CD1c-positive myeloid dendritic cell (primary cell): Measurements from ENCODE around the gene LRPPRC.

Source experiments
- DNase-seq: peaks from one replicate; pipeline ENCODE4 v3.0.0-alpha.2; 2016; ENCODE audit errors: extremely low spot score

Gene LRPPRC

DNA sequence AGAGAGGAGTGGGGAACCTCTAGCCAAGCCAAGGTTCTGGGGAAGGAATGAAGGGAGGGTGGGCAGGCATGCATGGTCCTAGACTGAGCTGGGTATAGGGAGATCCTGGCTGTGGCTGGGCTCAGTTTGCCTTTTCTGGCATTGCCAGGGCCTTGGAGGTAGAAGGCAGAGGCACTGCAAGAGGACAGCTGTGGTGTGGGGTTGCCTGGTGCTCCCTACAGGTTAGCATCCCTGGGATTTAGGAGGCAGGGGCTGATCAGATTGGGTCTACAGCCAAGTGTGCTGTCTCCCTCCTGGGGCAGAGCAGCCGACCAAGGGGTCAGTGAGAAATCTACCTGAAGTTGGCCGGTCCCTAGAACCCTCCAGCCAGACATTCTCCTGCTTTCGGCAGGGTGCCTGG lies 141.1 kb downstream of the LRPPRC start:
- no peak for DNase-seq

- no peak for DNase-seq
Measured at GRCh38 chr2:43853141-43854081, 142.4 kb downstream of the LRPPRC start.

DNA sequence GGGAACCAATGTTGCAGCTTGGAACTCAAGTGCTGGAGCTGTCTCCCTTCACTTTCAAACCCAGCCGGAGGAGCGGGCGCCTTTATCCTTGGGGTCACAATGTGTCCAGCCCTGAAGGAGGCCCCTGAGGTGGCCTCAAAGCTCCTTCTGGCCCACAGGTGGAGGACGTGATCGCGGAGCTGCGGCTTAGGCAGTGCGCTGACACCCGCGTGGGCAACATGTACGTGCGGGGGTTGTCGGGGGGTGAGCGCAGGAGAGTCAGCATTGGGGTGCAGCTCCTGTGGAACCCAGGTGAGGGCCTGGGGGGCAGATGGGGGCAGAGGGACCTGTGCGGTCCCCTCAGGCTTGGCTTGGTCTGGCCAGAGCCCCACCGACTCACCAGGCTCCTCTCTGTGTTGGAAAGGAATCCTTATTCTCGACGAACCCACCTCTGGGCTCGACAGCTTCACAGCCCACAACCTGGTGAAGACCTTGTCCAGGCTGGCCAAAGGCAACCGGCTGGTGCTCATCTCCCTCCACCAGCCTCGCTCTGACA lies 143.5 kb downstream of the LRPPRC start:
- no peak for DNase-seq

GRCh38 chr2:43851011-43851980 lies 144.5 kb downstream of the LRPPRC start:
- DNase-seq, result no peak

DNA sequence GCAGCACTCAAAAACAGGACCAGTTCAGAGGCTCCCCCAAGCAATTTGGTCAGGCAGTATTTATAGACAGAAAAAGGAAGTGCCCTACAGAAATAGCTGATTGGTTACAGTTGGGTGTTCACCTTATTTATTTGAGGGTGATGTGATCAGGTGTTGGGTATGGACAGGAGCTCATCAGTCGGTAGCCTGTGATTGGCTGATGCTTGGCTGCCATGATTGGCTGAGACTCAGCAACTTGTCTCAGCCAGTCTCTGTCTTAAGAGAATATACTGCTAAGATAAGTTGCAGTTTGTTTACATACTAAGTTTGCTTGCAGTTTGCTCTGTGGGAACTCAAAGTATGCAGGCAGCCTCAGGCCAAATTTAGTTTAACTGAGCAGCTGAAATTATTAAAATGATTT lies 147.6 kb downstream of the LRPPRC start:
- no peak for DNase-seq

DNA sequence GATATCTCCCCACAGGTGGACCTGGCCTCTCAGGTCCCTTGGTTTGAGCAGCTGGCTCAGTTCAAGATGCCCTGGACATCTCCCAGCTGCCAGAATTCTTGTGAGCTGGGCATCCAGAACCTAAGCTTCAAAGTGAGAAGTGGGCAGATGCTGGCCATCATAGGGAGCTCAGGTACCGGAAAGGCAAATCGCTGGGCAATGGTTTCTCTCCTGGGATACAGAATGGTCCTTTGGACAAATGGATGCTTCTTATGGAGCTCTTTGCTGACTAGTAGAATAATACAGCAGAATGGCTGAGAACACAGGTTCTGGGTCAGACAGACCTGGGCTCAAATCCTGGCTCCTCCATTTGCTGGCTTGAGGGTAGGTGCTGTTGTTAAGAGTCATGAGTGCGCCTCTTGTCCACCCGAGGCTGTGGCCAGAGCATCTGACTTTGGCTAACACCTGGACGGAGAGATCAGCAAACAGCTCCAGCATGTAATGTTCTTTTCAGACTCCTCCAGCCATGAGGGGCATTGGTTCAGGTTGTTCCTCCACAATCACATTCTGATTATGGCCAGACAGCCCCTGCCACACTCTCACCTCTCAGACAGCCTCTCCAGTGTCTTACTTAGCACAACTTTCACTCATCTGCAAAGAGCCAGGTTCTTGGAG lies 149.5 kb downstream of the LRPPRC start:
- DNase-seq, result no peak

- DNase-seq, result no peak
Measured at GRCh38 chr2:43845181-43845580, 150.6 kb downstream of the LRPPRC start.

- no peak for DNase-seq
Measured at GRCh38 chr2:43842866-43843226, 152.9 kb downstream of the LRPPRC start.

DNA sequence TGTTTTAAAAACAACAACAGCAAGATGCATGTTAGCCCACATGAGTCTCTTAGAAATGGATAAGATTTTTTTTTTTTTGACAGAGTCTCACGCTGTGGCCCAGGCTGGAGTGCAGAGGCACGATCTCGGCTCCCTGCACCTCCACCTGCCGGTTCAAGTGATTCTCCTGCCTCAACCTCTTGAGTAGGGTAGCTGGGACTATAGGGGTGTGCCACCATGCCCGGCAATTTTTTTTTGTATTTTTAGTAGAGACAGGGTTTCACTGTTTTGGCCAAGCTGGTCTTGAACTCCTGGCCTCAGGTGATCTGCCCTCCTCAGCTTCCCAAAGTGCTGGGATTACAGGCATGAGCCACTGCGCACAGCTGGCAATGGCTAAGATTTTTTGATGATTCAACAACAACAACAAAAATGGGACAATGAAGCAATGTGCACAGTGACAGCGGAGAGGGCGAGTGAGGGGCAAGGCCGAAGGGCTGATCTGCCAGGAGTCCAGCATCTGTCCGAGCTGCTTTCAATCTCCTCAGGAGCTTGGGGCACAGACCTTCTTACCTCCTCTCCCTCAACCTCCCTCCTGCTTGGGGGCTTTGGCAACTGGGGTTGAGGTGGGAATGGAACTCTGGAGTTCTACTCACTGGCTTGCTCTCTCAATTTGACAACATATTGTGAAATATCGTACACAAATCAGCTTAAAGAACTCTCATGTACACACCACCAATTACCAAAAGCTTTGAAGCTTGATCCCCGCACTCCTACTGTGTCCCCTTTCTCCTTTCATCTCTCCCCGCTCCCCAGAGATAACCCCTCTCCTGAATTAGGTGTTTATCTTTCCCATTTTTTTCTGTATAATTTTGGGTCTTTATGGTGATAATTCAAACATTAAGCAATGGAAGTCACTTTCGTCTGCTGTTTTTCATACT lies 153.6 kb downstream of the LRPPRC start:
- no peak for DNase-seq

DNA sequence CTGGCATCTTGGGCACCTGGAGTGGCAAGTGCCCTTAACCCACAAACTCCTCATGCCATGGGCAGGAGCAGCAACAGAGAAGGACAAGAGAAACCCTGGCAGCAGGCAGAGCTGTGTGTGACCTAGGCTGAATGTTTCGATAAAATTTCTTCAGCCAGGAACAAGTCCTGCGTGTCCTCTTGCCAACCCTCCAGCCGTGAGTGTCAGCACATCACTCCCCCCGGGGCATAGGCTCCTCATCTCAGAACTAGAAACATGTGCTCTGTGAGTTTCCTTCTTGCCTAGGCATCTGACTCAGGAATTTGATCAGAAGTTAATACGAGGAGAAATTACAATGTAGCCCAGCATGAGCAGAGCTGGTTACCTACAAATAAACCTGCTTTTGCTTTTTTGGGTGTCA lies 154.8 kb downstream of the LRPPRC start:
- DNase-seq, result no peak

DNA sequence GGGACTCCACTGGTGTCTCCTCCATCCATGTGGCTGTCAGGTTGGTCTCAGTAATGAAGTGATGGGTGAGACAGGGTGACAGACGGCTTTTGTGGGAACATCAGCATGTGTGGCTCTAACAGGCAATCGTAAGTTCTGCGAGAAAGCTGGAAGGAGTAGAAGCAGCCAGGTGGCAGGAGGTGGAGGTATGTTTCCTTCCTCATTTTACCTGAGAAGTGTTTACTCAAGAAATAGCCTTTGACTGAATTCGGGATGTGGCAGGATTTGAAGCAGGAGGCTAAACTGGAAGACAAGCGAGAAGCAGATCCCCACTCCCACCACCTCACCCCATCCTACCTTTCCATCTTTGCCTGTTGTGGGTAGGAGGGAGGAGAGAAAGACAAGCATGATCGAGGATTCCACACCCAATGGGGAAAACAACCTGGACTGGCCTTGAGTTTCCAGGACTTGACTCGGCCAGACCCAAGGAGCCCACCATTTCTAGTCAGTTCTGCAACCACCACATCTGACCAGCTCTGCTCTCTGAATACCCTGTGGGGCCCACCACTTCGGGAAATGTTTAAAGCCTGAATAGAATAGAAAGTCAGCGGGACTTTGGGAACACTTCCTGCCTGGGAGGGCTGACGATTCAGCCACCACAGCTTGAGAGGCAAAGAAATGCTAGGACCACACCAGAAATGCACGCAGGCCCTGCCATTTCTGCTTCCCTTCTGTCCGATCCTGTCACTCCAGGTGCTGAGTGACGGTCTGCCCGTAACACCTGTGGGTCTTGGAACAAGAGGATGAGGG lies 155.8 kb downstream of the LRPPRC start:
- DNase-seq, result no peak

DNA sequence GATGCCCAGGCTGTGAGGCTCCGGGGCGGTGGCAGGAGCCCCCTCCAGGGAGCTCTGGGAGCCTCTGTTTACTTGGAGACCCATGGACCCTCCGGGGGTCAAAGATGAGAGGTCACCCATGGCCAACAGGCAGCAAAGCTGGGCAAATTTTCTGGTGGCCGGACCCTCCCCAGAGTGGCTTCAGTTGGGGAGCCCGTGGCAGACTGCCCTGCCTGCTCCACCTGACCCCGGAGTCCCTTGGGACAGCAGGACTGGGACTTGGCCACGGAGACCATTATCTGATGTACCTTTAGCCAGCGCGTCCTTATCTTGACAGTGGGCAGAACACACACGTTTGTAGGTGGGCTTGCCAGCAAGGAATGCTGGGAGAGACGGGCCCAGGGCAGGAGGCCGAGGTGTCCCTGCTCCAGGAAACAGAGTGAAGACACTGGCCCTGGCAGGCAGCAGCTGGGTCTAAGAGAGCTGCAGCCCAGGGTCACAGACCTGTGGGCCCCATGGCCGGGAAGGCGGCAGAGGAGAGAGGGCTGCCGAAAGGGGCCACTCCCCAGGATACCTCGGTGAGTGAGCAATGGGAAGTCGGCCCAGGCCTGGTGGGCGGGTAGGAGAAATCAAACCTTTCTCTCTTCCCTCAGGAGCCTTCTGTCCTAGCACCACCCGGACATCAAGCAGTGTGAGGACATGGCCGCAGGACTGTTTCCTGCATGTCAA lies 157.1 kb downstream of the LRPPRC start, which contains the start of the genes ABCG5 and ABCG8:
Gene ABCG5, minus strand, starts transcription at position 280 of the 708 bp plus-strand sequence. Its CDS starts 160 bp downstream, at position 120.
Gene ABCG8, plus strand, starts transcription at position 412 of the 708 bp plus-strand sequence. Its CDS starts 83 bp downstream, at position 495.
- no peak for DNase-seq

GRCh38 chr2:43837831-43838559 lies 157.8 kb downstream of the LRPPRC start:
- no peak for DNase-seq

GRCh38 chr2:43837033-43837432 lies 158.8 kb downstream of the LRPPRC start:
- DNase-seq, result no peak
